ENCODE results near the gene CACNA2D3.
A peak's percentile ranks its signal among the peaks of the same experiment; 100 is the strongest.

The CACNA2D3 gene

DNA sequence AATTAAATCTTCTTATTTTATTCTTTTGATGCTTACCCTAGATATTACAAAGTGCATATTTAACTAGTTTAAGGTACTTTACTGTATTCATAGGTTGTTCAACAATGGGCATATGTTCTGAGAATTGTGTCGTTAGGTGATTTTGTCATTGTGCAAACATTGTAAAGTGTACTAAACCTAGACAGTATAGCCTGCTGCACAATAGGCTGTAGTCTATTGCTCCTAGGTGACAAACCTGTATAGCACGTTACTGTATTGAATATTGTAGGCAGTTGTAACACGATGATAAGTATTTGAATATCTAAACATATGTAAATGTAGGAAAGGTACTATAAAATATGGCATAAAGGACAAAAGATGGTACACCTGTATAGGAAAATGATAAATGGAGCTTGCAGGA lies 100.7 kb downstream of the CACNA2D3 start:
- no peak for DNase-seq

DNA sequence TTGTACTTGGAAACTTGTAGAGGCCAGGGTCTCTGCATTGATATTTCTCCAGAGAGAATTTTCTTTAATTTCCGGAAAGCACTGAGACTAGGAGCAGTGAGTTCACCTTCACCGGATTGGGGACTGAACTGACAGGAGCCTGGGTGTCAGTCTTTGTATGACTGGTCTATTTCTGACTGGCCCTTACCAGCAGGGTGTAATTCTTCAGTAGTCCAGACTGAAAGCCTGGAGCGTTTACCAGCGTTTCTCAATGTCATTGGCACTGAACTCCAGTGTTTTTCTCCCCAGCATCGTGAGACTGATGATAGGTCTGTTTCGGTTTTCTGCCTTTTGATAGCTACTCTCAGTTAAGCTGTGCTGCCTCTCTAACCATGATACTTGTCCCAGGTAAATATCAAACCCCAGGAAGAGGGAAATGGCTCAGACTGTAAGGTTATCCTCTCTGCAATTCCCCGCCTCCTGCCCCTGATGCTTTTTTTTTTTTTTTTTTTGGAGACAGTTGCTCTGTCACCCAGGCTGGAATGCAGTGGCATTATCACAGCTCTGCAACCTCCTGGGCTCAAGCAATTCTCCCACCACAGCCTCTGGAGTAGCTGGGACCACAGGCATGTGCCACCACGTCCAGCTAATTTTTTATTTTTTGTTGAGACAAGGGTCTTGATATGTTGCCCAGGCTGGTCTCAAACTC lies 103.6 kb downstream of the CACNA2D3 start:
- DNase-seq, result no peak

DNA sequence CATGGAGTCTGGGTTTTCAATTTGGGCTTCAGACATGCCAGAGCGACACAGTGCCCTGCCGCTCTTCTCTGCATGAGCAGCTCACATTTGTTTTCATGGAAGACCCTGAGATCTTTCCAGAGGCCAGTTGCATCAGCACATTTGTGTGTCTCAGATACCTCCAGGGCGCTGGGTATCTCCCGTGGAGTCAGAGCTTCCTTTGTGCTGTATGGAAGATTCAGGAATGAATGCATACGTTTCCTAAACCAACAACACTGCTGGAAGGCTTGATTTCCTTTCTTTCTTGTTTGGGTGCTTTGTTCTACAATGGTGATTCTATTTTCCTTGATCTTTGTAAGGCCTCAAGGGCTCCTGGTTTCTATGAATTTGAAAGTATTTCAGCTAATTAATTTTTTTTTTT lies 106.5 kb downstream of the CACNA2D3 start:
- DNase-seq, result no peak

DNA sequence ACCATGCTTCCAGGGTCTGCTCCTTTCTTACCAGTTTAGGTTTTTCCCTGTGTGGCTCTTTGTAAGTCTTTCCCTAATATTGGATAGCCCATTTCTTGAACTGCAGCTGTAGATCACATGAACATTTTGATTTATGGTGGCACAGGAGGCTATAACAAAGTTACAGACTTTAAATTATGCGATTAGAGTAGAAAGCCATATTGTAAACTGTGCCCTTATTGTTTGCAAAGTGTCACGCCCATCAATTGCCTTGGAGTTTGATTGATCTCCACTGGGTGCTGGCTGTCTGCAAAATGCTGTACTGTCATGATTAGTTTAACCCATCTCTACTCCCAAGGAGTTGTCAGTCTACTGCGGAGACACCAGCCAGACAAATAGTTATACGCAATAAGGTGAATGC lies 110.3 kb downstream of the CACNA2D3 start:
- no peak for DNase-seq

DNA sequence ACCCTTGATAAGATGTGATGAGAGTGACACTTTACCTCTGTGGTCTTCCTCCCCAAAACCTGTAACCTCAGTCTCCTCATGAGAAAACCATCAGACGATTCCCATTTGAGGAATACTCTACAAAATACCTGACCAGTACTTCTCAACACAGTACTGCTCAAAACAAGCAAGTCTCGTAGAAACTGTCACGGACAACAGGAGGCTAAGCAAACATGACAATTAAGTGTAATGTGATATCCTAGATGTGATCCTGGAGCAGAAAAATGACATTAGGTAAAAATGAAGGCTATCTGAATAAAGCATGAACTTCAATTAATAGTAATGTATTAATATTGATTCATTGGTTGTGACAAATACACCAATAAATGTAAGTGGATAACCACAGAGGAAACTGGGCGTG lies 113.6 kb downstream of the CACNA2D3 start:
- DNase-seq, result no peak

DNA sequence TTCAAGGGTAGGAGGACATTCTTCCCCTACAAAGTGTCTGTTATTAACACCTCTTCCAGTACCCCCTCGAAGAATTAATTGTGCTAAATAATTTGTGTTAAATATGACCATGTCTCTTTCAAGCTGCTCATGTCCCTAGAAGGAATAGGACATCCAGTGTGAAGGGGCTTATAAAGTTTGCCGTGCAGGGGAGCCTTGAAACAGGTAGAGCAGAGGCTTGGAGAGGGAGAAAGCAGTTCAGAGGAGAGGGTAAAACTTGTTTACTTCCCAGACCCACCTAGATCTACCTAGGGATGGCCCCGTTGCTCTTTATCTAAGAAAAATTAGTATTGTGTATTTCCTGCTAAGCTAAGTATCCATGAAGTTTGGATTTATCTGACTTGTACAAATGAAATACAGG lies 114.8 kb downstream of the CACNA2D3 start:
- DNase-seq, result no peak

DNA sequence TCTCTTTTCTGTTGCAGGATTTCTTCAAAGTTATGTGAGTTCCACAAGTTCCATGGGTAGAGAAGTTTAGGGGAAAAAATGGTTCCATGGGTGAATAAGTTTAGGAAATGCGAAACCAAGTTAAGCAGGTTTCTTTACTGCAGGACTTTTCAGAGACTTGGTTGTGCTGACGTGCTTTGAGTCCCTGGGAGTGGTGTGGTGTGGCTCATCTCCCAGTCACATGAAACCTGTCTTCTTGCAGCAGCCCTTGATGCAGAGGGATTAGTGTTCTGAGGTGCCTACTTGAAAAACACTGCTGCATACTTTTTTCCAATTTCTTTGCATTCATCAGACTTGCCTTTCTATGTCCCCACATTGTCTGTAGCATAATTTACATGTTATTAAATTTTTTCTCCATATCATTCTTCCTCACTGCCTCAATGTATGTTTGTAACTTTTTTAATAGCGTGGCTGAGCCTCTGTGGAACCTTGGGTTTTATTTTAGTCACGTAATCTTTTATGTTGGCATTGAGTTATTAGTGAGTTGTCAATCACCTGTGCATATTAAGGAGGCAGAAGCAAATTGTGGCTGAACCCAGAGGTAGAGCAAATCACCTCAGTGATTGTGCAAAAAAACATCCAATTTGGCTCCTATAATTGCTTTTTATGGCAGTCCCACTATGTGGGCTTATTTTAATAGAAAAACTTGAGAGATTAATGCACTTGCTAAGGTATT lies 115.6 kb downstream of the CACNA2D3 start:
- no peak for DNase-seq

DNA sequence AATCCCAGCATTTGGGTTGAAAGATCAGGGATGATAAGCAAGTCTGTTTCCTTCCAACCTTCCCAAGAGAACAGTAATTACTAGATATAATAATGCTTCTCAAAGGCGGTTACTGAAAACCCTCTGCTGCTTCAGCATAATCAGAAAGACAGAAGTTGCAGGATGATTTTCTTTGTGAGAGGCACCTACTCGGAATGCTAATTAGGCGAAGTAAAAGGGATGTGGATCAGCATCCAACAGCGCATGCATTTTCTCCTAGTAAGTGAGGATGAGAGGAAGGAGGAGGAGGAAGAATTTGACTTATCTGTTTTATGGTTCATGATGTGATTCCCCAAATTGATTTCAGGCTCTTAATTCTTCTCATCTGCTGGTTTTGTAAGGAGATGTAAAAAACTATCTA lies 118.0 kb downstream of the CACNA2D3 start:
- DNase-seq, result no peak

DNA sequence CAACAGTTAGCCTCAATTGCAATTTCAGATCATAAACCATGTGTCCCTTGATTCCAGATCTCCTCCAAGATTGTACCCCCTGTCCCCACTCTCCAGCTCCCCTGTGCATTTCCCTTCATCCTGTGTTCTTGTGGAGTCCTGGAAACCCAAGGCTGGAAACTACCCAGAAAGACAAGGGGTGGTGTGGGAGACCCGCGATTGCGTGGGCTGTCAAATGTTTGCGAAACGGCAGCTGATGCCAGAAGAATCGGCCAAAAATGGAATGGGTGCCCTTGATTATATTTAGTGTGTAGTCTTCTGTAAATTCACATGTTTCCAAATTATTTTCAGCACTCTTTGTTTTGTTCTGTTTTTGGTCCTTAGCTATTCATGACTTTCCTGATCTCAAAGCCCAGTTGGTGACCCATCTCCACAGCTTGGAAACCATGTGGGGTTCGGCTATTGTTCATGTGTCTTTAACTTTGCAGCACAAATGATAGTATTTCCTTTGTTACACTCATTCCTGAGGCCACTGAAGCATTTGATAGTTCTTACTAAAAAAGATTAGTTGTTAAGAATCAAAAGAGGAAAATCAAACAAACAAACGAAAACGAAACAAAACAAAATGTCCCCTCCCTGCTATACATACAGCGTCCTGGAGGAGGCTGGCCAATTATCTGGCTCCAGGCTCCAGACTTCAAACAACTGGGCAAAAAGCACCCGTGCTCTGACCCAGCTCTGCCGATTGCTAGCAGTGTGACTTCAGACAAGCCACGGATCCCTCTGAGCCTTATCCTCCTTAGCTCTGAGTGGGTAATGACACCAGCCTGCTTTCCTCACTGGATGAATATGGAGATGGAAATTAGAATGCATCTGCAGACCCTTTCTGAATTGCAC lies 120.9 kb downstream of the CACNA2D3 start:
- DNase-seq, result no peak

DNA sequence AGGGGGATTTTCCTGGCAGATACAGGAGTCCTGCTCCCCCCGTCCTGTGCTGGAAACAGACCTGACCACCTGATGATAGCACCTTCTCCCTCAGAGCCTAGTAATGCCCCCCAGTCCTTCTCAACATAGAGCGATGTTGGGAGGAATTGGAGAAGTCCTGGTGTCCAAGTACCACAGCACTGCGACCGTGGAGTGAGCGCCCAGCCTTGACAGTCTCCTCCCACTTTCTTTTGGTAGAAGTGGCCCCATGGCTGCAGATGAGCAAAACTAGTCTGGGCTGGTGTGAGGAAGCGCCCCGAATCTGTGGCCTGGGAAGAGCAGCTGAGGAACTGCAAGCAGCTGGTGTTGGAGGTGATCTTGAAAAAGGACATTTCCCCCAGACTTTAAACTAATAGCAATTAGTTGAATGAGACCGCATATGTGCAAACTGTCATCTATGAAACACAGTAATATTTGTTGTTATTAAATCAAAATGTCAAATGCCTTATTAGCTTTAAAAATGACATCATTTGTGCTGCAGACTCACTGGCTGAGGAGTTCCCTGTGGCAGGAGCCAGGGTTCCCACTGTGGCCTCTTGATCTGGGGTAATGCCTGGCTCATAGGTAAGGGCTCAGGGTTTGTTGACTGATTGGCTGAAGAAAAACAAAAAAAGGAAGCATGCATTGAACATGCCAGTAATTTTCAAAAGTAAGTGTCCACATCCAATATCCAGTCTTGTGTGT lies 121.8 kb downstream of the CACNA2D3 start:
- DNase-seq, result no peak

DNA sequence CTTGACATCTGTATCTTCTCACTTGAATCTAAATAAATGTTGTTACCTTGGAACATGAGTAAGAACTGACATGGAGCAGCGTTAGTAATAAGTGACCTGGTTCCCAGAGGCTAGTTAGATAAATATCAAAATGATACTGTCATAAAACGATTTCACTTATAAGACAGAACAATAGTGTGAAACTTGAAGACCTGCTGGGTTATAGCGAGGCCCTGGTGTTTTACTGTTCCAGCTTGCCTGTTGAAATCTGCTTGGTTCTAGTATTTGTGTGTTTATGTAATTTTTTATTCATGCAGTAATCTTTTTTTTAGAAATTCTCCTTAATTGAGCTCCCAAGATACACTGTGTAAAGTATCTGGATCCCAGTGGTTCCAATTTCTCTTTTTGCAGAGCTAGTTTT lies 129.4 kb downstream of the CACNA2D3 start:
- DNase-seq, result no peak

DNA sequence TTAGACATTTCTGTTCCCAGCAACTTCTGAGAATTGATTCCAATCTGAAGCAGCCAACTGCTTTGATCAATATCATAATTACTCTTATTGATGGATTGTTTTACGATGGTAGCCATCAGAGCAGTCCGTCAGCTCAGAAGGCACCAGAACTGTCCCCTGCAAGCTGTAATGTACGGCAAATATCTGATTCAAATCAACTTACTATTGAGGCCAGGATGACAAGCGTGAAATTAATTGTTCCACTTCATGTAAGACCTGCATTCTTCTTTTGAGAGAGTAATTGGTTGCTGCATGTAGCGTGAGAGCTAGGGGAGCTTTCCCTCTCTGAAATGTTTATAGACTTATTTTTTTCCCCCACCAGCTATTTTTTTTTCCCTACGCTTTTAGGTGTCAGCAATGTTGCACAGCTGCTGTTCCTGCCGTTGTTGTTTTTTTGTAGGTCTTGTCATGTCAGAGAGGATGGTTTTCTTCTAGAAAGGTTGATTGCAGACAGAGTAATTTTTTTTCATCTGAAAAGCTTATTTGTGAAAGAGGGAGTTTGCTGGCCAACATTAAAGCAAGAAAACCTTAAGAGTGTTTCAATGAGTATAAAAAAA lies 134.9 kb downstream of the CACNA2D3 start:
- peak; percentile 15 for DNase-seq

DNA sequence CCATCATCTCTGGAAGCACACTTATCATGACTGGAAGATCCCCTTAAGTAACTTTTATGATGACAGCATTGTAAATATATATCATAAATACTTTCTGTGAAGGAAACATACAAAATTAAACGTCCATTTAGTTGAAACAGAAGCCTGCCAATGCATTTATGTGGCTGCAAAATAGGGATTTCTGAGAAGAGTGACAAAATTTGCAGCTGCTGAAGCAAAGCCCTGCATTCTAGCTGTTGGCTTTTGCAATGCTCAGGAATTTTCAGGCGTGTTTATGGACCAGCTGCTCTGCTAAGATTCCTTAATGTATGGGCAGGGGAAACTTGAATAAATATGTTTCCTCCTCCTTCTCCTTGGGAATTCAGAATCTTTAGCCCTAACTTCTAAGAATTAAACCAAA lies 137.3 kb downstream of the CACNA2D3 start:
- no peak for DNase-seq

DNA sequence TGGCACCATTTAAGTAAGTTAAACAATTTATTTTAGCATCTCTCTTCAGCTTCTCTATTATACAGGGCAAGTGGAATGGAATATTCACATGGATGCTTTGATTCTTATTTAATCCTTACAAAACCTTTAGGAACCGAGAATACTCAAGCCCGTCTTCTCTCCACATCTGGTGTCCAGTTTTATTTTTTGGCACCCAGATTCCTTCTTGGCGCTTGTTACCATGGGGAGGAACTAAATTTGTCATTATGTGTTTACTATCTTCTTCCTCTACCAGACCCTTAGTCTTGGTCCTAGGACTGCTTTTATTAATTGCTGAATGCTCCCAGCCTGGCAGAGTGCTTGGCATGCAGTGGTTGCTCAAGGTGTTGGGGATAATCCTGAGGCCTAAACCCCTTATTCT lies 138.8 kb downstream of the CACNA2D3 start:
- no peak for DNase-seq

DNA sequence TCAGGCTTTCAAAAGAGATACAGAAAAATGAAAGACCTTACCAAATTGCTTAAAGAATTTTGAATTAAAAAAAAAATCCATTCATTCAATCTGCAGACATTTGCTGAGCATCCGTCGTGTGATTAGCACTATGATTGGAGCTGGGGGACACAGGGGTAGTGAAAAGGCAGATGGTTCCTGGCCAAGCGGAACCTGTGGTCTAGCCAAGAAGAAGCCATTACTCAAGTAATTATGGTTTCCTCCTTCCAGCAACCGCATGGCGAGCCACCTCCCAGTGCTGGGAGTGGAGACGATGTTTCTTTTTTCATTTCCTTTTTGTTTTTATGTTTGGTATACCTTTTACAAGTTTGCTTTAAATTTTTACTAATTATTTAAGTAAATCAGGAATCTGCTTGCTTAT lies 140.2 kb downstream of the CACNA2D3 start:
- no peak for DNase-seq

DNA sequence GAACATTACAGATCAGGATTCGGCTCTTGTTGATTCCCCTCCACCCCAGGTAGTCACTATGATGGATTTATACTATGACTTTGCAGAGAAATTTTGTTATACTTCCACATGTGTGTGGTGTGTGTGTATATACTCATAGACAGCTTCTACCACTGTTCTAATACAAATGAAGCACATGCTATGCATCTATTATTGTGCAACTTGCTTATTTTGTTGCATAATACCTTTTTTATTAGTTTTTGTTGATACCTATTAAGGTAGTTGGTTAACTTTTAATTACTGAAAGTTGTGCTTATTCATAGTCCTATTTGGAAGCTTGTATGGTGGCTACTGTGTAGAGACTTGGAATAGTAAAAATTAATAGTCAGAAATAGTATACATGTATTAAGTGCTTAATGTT lies 140.6 kb downstream of the CACNA2D3 start:
- no peak for DNase-seq

DNA sequence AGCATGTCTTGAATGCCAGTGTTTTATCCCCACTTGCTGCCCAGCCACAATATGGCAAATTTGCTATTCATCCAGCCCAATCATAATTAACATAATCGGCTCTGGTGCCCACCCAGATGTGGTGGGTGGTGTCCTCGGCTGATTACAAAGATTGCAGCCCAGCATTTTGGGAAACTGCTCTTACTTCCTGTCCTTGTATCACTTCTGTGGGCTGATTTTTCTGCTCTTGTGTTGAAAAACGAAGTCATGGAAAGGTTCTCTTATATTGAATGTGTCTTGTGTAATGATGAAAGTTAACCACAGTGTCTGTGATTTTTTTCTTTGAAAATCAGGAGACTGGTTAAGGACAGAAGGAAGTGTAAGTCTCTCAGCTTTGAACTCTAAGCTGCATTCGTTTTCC lies 141.7 kb downstream of the CACNA2D3 start:
- no peak for DNase-seq

DNA sequence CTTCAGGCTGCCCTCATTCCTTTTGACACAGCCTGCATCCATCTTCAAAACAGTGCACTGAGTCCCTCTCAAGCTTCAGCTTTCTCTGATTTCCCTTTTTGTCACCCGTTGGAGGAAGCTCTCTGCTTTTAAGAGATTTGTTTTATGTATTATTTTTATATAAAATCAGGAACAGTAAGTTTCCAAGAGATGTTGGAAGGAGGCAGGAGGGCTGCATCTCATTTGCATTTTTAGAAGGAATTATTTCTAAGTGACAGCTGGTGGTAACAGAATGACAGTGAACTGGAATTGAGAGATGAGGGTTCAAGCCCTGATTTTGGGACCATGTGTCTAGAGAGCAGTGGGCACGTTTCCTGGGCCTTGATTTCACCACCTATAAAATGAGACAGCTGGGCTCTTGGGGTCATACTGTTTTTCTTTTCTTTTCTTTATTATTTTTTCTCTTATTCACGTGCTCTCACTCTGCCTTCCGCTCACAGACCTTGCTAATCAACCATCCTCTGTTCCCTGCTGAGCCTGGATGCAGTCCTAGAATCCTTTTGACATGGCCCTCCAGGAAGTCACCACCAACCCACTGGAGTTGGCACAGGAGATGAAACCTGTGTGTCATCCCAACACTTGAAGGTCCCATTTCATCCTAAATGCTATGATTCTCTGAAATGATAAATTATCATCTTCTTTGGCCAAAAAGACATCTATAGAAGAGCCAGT lies 148.6 kb downstream of the CACNA2D3 start:
- DNase-seq, result no peak

DNA sequence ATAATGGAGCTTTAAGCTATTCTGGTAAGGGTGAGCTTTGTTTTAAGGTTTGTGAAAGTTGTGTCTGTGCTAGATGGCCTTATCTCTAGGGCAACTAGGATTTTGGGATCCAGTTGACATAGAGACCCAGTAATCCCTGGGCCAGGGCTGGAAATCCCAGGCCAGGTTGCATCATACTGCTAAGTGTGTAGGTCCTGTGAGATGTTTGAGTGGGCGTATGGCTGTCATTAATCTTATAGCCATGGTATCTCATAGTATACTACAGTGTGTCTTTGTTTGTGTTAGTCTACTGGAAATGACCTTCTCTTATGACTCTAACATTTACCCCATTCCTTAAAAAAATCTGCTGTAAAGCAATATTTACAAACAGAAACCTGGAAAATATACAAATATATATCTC lies 151.4 kb downstream of the CACNA2D3 start:
- no peak for DNase-seq

DNA sequence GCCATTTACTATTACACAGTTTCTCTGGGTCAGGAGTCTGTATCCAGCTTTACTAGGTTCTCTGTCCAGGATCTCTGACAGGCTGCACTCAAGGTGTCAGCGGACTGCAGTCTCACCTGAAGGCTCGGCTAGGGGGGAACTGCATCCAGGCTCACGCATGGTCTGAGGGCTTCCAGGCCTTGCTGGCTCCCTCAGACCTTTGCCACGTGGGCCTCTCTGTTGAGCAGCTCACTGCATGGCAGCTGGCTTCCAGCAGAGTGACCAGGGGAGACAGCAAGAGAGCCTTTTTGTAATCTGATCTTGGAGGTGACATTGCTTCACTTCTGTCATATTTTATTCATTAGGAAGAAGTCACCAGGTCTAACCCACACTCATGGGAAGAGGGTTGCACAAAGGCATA lies 152.3 kb downstream of the CACNA2D3 start:
- DNase-seq, result no peak

DNA sequence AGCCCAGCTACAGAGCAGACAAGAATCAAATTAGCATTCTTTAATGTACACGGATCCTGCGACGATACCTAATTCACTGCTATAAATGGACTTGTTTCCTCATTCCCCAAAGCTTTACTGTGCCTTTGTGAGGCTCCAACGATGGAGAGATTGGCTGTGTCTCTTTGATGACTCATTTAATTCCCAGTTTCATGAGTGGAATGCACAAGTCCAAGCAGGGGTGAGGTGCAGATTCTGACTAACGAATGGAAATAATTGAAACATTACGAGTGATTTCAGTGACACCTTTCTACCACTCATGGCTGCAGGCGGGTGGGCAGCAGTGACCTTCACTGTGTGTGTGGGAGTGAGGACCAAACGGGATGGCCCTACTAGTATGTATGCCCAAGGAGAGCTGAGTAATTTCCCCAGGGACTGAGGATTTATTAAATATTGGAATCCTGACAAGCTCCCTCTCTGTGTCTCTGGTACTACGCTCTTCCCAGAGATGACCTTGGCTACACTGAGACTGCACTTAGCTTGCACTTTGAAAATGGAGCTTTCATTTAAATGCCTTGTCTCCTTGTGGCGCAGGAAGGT lies 156.7 kb downstream of the CACNA2D3 start:
- DNase-seq, result no peak

DNA sequence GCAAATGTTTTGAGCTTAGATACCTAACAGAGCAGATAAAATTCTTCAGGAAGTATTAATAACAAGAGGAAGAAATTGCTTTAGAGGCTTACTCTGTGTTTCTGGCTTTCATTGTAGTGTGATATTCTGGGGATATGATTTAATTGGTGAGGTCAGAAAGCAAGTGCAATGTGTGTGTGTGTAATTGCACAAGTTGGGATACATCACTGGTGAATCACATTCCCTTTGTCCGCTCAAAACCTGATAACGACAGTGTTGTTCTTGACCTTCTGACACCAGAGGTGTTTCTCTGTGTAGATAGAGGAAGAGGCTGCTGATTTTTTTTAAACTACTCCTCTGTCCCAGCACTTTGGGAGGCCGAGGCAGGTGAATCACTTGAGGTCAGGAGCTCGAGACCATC lies 161.1 kb downstream of the CACNA2D3 start:
- DNase-seq, result no peak
